Mesendoderm (in vitro differentiated cells): ENCODE results near the gene UPF2. TPM values are rescaled to one million over a fixed set of nuclear protein-coding genes. Genes with fewer than 3 reads are reported as not detected.
A peak's percentile ranks its signal among the peaks of the same experiment; 100 is the strongest.

Source experiments
- DNase-seq: peaks from one replicate; pipeline ENCODE4 v3.0.0; 2013
- H2AK5ac ChIP-seq: 2 replicates; pipeline ENCODE4 v1.6.1; 2013; ENCODE audit warnings: low read length, inconsistent platforms
- H2BK120ac ChIP-seq: 2 replicates; pipeline ENCODE4 v1.6.1; 2013; ENCODE audit warnings: low read depth, mild to moderate bottlenecking, low read length, moderate library complexity, mixed read lengths
- H2BK15ac ChIP-seq: replicated peaks from 2 replicates; pipeline ENCODE4 v1.6.1; 2013; ENCODE audit warnings: low read depth, mild to moderate bottlenecking, moderate library complexity
- H2BK5ac ChIP-seq: 2 replicates; pipeline ENCODE4 v1.6.1; 2013; ENCODE audit warnings: low read length, inconsistent platforms
- H3K18ac ChIP-seq: 2 replicates; pipeline ENCODE4 v1.6.1; 2013; ENCODE audit warnings: mild to moderate bottlenecking, low read length, mixed read lengths
- H3K23ac ChIP-seq: one replicate; pipeline ENCODE4 v1.6.1; 2013; ENCODE audit warnings: low read length
- H3K27ac ChIP-seq: 2 replicates; pipeline ENCODE4 v1.5.1; 2013; ENCODE audit warnings: low read depth, mild to moderate bottlenecking, inconsistent platforms, low read length, moderate library complexity
- H3K27me3 ChIP-seq: 2 replicates; pipeline ENCODE4 v1.6.1; 2013; ENCODE audit warnings: low read length, control low read depth, mild to moderate bottlenecking, inconsistent platforms; ENCODE audit not compliant: insufficient read depth, poor library complexity
- H3K36me3 ChIP-seq: 2 replicates; pipeline ENCODE4 v1.6.1; 2013; ENCODE audit warnings: low read length, inconsistent platforms; ENCODE audit not compliant: control insufficient read depth, insufficient read depth
- H3K4ac ChIP-seq: one replicate; pipeline ENCODE4 v1.6.1; 2013; ENCODE audit warnings: low read depth, mild to moderate bottlenecking, low read length, moderate library complexity
- H3K4me1 ChIP-seq: 2 replicates; pipeline ENCODE4 v1.6.1; 2013; ENCODE audit warnings: low read depth, low read length, inconsistent platforms; ENCODE audit not compliant: control insufficient read depth
- H3K4me2 ChIP-seq: 2 replicates; pipeline ENCODE4 v1.6.1; 2013; ENCODE audit warnings: low read length
- H3K4me3 ChIP-seq: 2 replicates; pipeline ENCODE4 v1.5.1; 2013; ENCODE audit warnings: mild to moderate bottlenecking, low read length
- H3K56ac ChIP-seq: one replicate; pipeline ENCODE4 v1.6.1; 2013; ENCODE audit warnings: low read length
- H3K79me1 ChIP-seq: 2 replicates; pipeline ENCODE4 v1.6.1; 2013; ENCODE audit warnings: low read length, inconsistent platforms
- H3K79me2 ChIP-seq: 2 replicates; pipeline ENCODE4 v1.6.1; 2013; ENCODE audit warnings: mild to moderate bottlenecking, low read length; ENCODE audit not compliant: control insufficient read depth, insufficient read depth
- H3K9ac ChIP-seq: 2 replicates; pipeline ENCODE4 v1.6.1; 2013; ENCODE audit warnings: low read length, inconsistent platforms
- H4K5ac ChIP-seq: one replicate; pipeline ENCODE4 v1.6.1; 2013; ENCODE audit warnings: low read length
- H4K8ac ChIP-seq: one replicate; pipeline ENCODE4 v1.6.1; 2013; ENCODE audit warnings: low read depth, mild to moderate bottlenecking, control low read depth, low read length, moderate library complexity
- WGBS: extraction: QIAGEN DNeasy Blood & Tissue Kit; methylation state at CpG from one replicate; pipeline ENCODE4 v1.1.7; 2013; ENCODE audit warnings: low lambda C conversion rate, missing lambda C conversion rate; ENCODE audit not compliant: insufficient coverage; ENCODE audit errors: extremely low coverage; 5-methylcytosine and 5-hydroxymethylcytosine counted together
- small RNA-seq: library from polyadenylated mRNA; stranded (forward); fragments of <200 nt; extraction: miRNeasy Mini kit (QIAGEN cat#:217004); gene quantifications from one replicate; pipeline ENCODE3, GENCODE V24; 2013; ENCODE audit not compliant: insufficient read depth

Gene UPF2

GRCh38 chr10:11870461-11870780 lies 172.2 kb downstream of the UPF2 start:
- Histone ChIP-seq H3K4ac (no peak overlapping the region), H2BK5ac (no peak overlapping the region), H3K23ac (no peak overlapping the region), H3K36me3 (no peaks in the 10 kb centered on the region), H3K4me1 (peaks cover 5% of the 10 kb centered on the region), H3K56ac (no peak overlapping the region), H3K18ac (peak overlapping the region; percentile 2), H2BK120ac (no peak overlapping the region), H3K79me1 (no peaks in the 10 kb centered on the region), H3K27me3 (no peaks in the 10 kb centered on the region), H3K4me2 (no peak overlapping the region), H2BK15ac (no peak overlapping the region), H4K8ac (peak overlapping the region; percentile 76), H4K5ac (no peak overlapping the region), H3K27ac (no peak overlapping the region), H2AK5ac (no peak overlapping the region), H3K79me2 (no peaks in the 10 kb centered on the region), H3K9ac (no peak overlapping the region), H3K4me3 (no peak overlapping the region)
- no CpG with 5 or more reads among the region's 8 CpGs for WGBS
- no peak for DNase-seq

Small RNAs within 50 kb of the gene (small RNA-seq; reads per million reads assigned to genes)
- gene RNU6-1095P: not detected
